ENCODE results near the gene METAP2.

The METAP2 gene

GRCh38 chr12:95504140-95504539 is 30.2 kb downstream of the METAP2 start:
- no peak for TF ChIP-seq EZH2phosphoT487 (IDR thresholded peaks at IDR 0.05; ENCODE audit: borderline replicate concordance, low read length)
- no peak for TF ChIP-seq CTCF (IDR thresholded peaks at IDR 0.05; ENCODE audit: low read depth, low read length, poor library complexity, severe bottlenecking)
- no peaks in the 10 kb centered on the region for H3K4me1 ChIP-seq (ENCODE audit: control insufficient read depth, low read length)
- no peaks in the 10 kb centered on the region for H3K9me2 ChIP-seq (replicated peaks; ENCODE audit: control insufficient read depth, low read length)
- no peak overlapping the region for H3K4me3 ChIP-seq (ENCODE audit: low read length)
- H3F3A ChIP-seq (ENCODE audit: control insufficient read depth, insufficient read depth): peaks cover 32% of the 10 kb centered on the region
- H3K4me2 ChIP-seq (ENCODE audit: low read length): no peak overlapping the region
- peaks cover 83% of the 10 kb centered on the region for H3K79me2 ChIP-seq (ENCODE audit: control insufficient read depth, low read length)
- H3K36me3 ChIP-seq (ENCODE audit: control insufficient read depth, low read length): peaks cover 95% of the 10 kb centered on the region
- H3K9me3 ChIP-seq (ENCODE audit: control insufficient read depth, insufficient read depth, low read length): no peaks in the 10 kb centered on the region
- H3K27me3 ChIP-seq (ENCODE audit: control insufficient read depth, low read length): no peaks in the 10 kb centered on the region
- peaks cover 13% of the 10 kb centered on the region; the same call in 1 of the 2 replicates for H4K20me1 ChIP-seq (ENCODE audit: control insufficient read depth, insufficient read depth, low read depth, low read length)
- H3K27ac ChIP-seq (ENCODE audit: low read depth, low read length): no peak overlapping the region

GRCh38 chr12:95505039-95505438 is 31.1 kb downstream of the METAP2 start:
- no peak for TF ChIP-seq CTCF (IDR thresholded peaks at IDR 0.05; ENCODE audit: low read depth, low read length, poor library complexity, severe bottlenecking)
- TF ChIP-seq EZH2phosphoT487 (IDR thresholded peaks at IDR 0.05; ENCODE audit: borderline replicate concordance, low read length): no peak
- H3F3A ChIP-seq (ENCODE audit: control insufficient read depth, insufficient read depth): peaks cover 39% of the 10 kb centered on the region
- H3K9me2 ChIP-seq (replicated peaks; ENCODE audit: control insufficient read depth, low read length): no peaks in the 10 kb centered on the region
- H3K36me3 ChIP-seq (ENCODE audit: control insufficient read depth, low read length): peaks cover 95% of the 10 kb centered on the region
- H3K79me2 ChIP-seq (ENCODE audit: control insufficient read depth, low read length): peaks cover 79% of the 10 kb centered on the region
- no peak overlapping the region for H3K4me2 ChIP-seq (ENCODE audit: low read length)
- H3K4me1 ChIP-seq (ENCODE audit: control insufficient read depth, low read length): no peaks in the 10 kb centered on the region
- H4K20me1 ChIP-seq (ENCODE audit: control insufficient read depth, insufficient read depth, low read depth, low read length): peaks cover 13% of the 10 kb centered on the region; the same call in 1 of the 2 replicates
- H3K27me3 ChIP-seq (ENCODE audit: control insufficient read depth, low read length): no peaks in the 10 kb centered on the region
- no peaks in the 10 kb centered on the region for H3K9me3 ChIP-seq (ENCODE audit: control insufficient read depth, insufficient read depth, low read length)
- H3K27ac ChIP-seq (ENCODE audit: low read depth, low read length): no peak overlapping the region
- H3K4me3 ChIP-seq (ENCODE audit: low read length): no peak overlapping the region

- Histone ChIP-seq H3K79me2 (ENCODE audit: control insufficient read depth, low read length) (peaks cover 69% of the 10 kb centered on the region), H3K36me3 (ENCODE audit: control insufficient read depth, low read length) (peaks cover 97% of the 10 kb centered on the region), H3K9me2 (replicated peaks; ENCODE audit: control insufficient read depth, low read length) (no peaks in the 10 kb centered on the region)
Measured at GRCh38 chr12:95506707-95507523, 33.0 kb downstream of the METAP2 start.

More at GRCh38 chr12:95506707-95507523, 33.0 kb downstream of the METAP2 start:
- Histone ChIP-seq H3K4me1 (ENCODE audit: control insufficient read depth, low read length) (no peaks in the 10 kb centered on the region), H3F3A (ENCODE audit: control insufficient read depth, insufficient read depth) (peaks cover 48% of the 10 kb centered on the region), H4K20me1 (ENCODE audit: control insufficient read depth, insufficient read depth, low read depth, low read length) (peaks cover 21% of the 10 kb centered on the region; the same call in 1 of the 2 replicates), H3K4me2 (ENCODE audit: low read length) (no peak overlapping the region), H3K9me3 (ENCODE audit: control insufficient read depth, insufficient read depth, low read length) (no peaks in the 10 kb centered on the region), H3K4me3 (ENCODE audit: low read length) (no peak overlapping the region), H3K27ac (ENCODE audit: low read depth, low read length) (no peak overlapping the region), H3K27me3 (ENCODE audit: control insufficient read depth, low read length) (no peaks in the 10 kb centered on the region)
- TF ChIP-seq CTCF (IDR thresholded peaks at IDR 0.05; ENCODE audit: low read depth, low read length, poor library complexity, severe bottlenecking): no peak
- TF ChIP-seq EZH2phosphoT487 (IDR thresholded peaks at IDR 0.05; ENCODE audit: borderline replicate concordance, low read length): no peak

Measured in DOHH2 (cell line).